Panc1 (cell line): ENCODE results near the gene MARCHF2. TPM values are rescaled to one million over a fixed set of nuclear protein-coding genes. Genes with fewer than 3 reads are reported as not detected.
A peak's percentile ranks its signal among the peaks of the same experiment; 100 is the strongest.
"Not testable (repeated sequence)": the region's sequence is repeated elsewhere in the genome, so short reads cannot be mapped to it uniquely, and the experiment has no call there.

Source experiments
- ATAC-seq: fragments of 200-7000 bp; cut with Tn5 transposase; 2 replicates; pipeline ENCODE4 v1.9.1; 2020; ENCODE audit warnings: mild to moderate bottlenecking, moderate library complexity
- BruUV-seq: library from RNA; stranded (reverse); fragments of 400-500 nt; replicated peaks from 2 replicates; lab custom pipeline; 2021; lab: Mats Ljungman, UMichigan
- CTCF ChIA-PET: fragments of 300-600 bp; sonication (Branson Sonifier 250); formaldehyde crosslinking; loops from one replicate; lab custom pipeline; 2022; ENCODE audit warnings: antibody characterized with exemption; lab: Charles Lee
- POLR2A ChIA-PET: fragments of 300-600 bp; sonication (Branson Sonifier 250); formaldehyde crosslinking; loops from one replicate; lab custom pipeline; 2022; ENCODE audit warnings: antibody characterized with exemption; lab: Charles Lee
- DNase-seq: peaks from one replicate; pipeline ENCODE4 v3.0.0-alpha.2; 2010; ENCODE audit warnings: low read depth, low spot score
- H3K27ac ChIP-seq: 2 replicates; pipeline ENCODE4 v1.5.1; 2011; ENCODE audit warnings: mild to moderate bottlenecking, low read length, inconsistent platforms
- H3K27me3 ChIP-seq: fragments of 200-500 bp; sonication (Bioruptor generic); 2 replicates; pipeline ENCODE4 v1.6.0; 2014; ENCODE audit warnings: low read length, inconsistent platforms; ENCODE audit not compliant: control insufficient read depth, insufficient read depth
- H3K36me3 ChIP-seq: fragments of 200-500 bp; sonication (Bioruptor generic); 2 replicates; pipeline ENCODE4 v1.5.1; 2014; ENCODE audit warnings: inconsistent platforms, mild to moderate bottlenecking, low read length, moderate library complexity; ENCODE audit not compliant: control insufficient read depth, insufficient read depth
- H3K4me1 ChIP-seq: 2 replicates; pipeline ENCODE4 v1.5.1; 2011; ENCODE audit warnings: inconsistent platforms, mild to moderate bottlenecking, low read length, moderate library complexity; ENCODE audit not compliant: control insufficient read depth, insufficient read depth
- H3K4me3 ChIP-seq, 2 experiments: 2 replicates each; pipeline ENCODE4 v1.5.1; 2011 to 2012; ENCODE audit warnings: low read depth in 2 of 2, low read length in 2 of 2, mild to moderate bottlenecking in 2 of 2, inconsistent platforms in 1 of 2, moderate library complexity in 1 of 2
- H3K9me3 ChIP-seq: fragments of 200-500 bp; sonication (Bioruptor generic); 2 replicates; pipeline ENCODE4 v1.5.1; 2014; ENCODE audit warnings: low read depth, mild to moderate bottlenecking, inconsistent platforms, low read length, moderate library complexity; ENCODE audit not compliant: control insufficient read depth, insufficient read depth
- CTCF ChIP-seq: fragments of 450-650 bp; IDR thresholded peaks from 2 replicates; pipeline ENCODE4 v1.5.1; 2017; ENCODE audit warnings: mild to moderate bottlenecking
- POLR2AphosphoS5 ChIP-seq: IDR thresholded peaks from 2 replicates; pipeline ENCODE4 v1.6.1; 2012; ENCODE audit warnings: mild to moderate bottlenecking, low read depth, low read length, moderate library complexity
- SIN3A ChIP-seq: IDR thresholded peaks from 2 replicates; pipeline ENCODE4 v1.6.1; 2012; ENCODE audit warnings: low read depth, mild to moderate bottlenecking, low read length, moderate library complexity, borderline replicate concordance; ENCODE audit not compliant: insufficient read depth
- TCF7L2 ChIP-seq: IDR thresholded peaks from 2 replicates; pipeline ENCODE4 v1.6.1; 2011; ENCODE audit warnings: mild to moderate bottlenecking, low read depth, low read length, inconsistent platforms
- in situ Hi-C: cut with HindIII; loops from 2 replicates; pipeline ENCODE4 v1.10.0; 2016; ENCODE audit warnings: low sequenced_read_pairs, low pct_unique_long_range_greater_than_20kb
- intact Hi-C: fragments of 100-400 bp; cut with micrococcal nuclease; formaldehyde crosslinking; loops from one replicate; pipeline ENCODE4 v1.10.0; 2022; ENCODE audit not compliant: unreplicated experiment
- total RNA-seq: library from RNA; stranded (reverse); gene quantifications from one replicate; pipeline ENCODE4 v1.2.1, GENCODE V29; 2021; ENCODE audit not compliant: unreplicated experiment
- TF ChIP-seq, protein P1 (sequence below), 2 experiments: IDR thresholded peaks; 2 replicates each; pipeline ENCODE4 v1.6.1; 2011 to 2012; ENCODE audit warnings: low read depth in 2 of 2, control low read depth in 1 of 2, low read length in 1 of 2, mild to moderate bottlenecking in 1 of 2, moderate library complexity in 1 of 2; ENCODE audit not compliant: insufficient read depth in 1 of 2

The MARCHF2 gene
- total RNA-seq, 1 experiment from 2014 or later: 32.6 TPM

GRCh38 chr19:8441725-8442544 is 28.8 kb downstream of the MARCHF2 start:
- Histone ChIP-seq H3K9me3 (no peaks in the 10 kb centered on the region), H3K27ac (no peak overlapping the region), H3K27me3 (no peaks in the 10 kb centered on the region), H3K4me1 (peaks cover 6% of the 10 kb centered on the region), H3K4me3 (no peak overlapping the region), H3K36me3 (peaks cover 15% of the 10 kb centered on the region)
- DNase-seq (no peak), ATAC-seq (no peak)
- BruUV-seq: no TSS peak
- TF ChIP-seq, protein P1, sequence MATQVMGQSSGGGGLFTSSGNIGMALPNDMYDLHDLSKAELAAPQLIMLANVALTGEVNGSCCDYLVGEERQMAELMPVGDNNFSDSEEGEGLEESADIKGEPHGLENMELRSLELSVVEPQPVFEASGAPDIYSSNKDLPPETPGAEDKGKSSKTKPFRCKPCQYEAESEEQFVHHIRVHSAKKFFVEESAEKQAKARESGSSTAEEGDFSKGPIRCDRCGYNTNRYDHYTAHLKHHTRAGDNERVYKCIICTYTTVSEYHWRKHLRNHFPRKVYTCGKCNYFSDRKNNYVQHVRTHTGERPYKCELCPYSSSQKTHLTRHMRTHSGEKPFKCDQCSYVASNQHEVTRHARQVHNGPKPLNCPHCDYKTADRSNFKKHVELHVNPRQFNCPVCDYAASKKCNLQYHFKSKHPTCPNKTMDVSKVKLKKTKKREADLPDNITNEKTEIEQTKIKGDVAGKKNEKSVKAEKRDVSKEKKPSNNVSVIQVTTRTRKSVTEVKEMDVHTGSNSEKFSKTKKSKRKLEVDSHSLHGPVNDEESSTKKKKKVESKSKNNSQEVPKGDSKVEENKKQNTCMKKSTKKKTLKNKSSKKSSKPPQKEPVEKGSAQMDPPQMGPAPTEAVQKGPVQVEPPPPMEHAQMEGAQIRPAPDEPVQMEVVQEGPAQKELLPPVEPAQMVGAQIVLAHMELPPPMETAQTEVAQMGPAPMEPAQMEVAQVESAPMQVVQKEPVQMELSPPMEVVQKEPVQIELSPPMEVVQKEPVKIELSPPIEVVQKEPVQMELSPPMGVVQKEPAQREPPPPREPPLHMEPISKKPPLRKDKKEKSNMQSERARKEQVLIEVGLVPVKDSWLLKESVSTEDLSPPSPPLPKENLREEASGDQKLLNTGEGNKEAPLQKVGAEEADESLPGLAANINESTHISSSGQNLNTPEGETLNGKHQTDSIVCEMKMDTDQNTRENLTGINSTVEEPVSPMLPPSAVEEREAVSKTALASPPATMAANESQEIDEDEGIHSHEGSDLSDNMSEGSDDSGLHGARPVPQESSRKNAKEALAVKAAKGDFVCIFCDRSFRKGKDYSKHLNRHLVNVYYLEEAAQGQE (IDR thresholded peaks at IDR 0.05; ENCODE audit: insufficient read depth in 1 of 2, low read depth in 2 of 2, low read length in 1 of 2): no peak
- TF ChIP-seq CTCF (no peak), SIN3A (no peak), TCF7L2 (no peak), POLR2AphosphoS5 (no peak)
- ChIA-PET POLR2A (no interaction called here), CTCF (interaction anchor here (0.6 kb wide), 1 partner anchor 624 kb away, joined by 3 read pairs; no protein-coding TSS in a partner anchor)
- intact Hi-C loops: no loop called here
- in situ Hi-C loops: no loop called here

DNA sequence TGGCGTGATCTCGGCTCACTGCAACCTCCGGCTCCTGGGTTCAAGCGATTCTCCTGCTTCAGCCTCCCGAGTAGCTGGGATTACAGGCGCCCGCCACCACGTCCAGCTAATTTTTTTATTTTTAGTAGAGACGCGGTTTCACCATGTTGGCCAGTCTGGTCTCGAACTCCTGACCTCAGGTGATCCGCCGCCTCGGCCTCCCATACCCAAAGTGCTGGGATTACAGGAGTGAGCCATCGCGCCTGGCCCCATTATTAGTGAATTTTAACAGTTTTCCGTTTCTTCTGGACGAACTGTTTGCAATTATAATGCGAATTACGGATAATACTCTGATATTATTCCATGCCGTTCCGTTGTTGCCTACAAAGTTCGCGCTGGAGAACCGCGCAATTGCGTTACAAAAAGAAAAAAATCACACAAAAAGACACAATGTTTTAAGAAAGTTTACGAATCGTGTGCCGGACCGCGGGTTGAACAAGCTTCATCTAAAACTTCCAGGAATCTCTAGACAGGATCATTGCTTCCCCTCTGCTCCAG is 31.1 kb downstream of the MARCHF2 start:
- ATAC-seq, in situ Hi-C loops, intact Hi-C loops, DNase-seq, H3K27me3 ChIP-seq, H3K9me3 ChIP-seq, CTCF ChIA-PET: not testable (repeated sequence)
- BruUV-seq: TSS peak; percentile 83
- POLR2A ChIA-PET: interaction anchor here (0.5 to 0.7 kb wide), 5 partner anchors 23 to 770 kb away, joined by 3 to 6 read pairs (median 5); no protein-coding TSS in a partner anchor
- H3K4me1 ChIP-seq: peaks cover 25% of the 10 kb centered on the region
- peak overlapping the region; percentile 96 for H3K27ac ChIP-seq
- H3K4me3 ChIP-seq: peak overlapping the region; percentile 61 to 90
- peaks cover 16% of the 10 kb centered on the region for H3K36me3 ChIP-seq
